ENCODE measurements around the gene KAT6B.

The KAT6B gene

DNA sequence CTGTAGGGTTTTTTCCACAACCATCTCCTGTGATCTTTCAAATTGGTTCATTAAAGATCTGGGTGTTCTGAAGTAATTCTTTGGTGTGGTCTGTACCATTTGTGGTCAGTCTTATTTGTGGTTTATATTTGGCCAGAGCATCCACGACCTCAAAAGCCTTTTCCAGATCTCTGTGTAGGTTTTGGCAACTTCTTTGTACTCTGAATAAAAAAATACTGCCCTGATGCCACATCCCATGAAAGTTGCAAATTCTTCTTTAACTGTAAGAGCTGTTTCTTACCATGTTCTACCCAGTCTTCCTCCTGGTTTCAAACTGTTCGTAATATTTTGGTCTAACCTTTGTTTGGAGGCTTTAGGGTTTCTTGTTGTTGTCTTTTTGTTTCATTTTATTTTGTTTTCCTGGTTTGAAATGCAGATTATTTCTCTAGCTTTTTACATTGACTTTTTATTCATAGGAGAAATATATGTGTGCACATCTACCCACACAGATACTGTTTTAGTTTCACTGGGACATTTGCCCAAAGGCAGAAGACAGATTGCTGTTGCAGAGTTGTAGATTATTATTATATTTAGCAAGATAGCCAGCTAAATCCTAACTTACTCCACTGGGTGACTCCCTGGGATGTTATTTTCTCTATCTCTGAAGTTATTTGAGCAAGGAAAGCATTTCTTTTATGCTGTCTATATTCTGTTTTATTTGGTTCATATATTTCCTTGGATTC lies 161.8 kb downstream of the KAT6B start:
- TF ChIP-seq, protein P1, sequence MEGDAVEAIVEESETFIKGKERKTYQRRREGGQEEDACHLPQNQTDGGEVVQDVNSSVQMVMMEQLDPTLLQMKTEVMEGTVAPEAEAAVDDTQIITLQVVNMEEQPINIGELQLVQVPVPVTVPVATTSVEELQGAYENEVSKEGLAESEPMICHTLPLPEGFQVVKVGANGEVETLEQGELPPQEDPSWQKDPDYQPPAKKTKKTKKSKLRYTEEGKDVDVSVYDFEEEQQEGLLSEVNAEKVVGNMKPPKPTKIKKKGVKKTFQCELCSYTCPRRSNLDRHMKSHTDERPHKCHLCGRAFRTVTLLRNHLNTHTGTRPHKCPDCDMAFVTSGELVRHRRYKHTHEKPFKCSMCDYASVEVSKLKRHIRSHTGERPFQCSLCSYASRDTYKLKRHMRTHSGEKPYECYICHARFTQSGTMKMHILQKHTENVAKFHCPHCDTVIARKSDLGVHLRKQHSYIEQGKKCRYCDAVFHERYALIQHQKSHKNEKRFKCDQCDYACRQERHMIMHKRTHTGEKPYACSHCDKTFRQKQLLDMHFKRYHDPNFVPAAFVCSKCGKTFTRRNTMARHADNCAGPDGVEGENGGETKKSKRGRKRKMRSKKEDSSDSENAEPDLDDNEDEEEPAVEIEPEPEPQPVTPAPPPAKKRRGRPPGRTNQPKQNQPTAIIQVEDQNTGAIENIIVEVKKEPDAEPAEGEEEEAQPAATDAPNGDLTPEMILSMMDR (IDR thresholded peaks at IDR 0.05; ENCODE audit: extremely low read depth, insufficient read depth, missing control alignments), result no peak
- in situ Hi-C loops (cut with MboI; ENCODE audit: low pct_unique_long_range_greater_than_20kb, low sequenced_read_pairs, unreplicated experiment), result no loop called here
- no peak for DNase-seq (ENCODE audit: low spot score)

DNA sequence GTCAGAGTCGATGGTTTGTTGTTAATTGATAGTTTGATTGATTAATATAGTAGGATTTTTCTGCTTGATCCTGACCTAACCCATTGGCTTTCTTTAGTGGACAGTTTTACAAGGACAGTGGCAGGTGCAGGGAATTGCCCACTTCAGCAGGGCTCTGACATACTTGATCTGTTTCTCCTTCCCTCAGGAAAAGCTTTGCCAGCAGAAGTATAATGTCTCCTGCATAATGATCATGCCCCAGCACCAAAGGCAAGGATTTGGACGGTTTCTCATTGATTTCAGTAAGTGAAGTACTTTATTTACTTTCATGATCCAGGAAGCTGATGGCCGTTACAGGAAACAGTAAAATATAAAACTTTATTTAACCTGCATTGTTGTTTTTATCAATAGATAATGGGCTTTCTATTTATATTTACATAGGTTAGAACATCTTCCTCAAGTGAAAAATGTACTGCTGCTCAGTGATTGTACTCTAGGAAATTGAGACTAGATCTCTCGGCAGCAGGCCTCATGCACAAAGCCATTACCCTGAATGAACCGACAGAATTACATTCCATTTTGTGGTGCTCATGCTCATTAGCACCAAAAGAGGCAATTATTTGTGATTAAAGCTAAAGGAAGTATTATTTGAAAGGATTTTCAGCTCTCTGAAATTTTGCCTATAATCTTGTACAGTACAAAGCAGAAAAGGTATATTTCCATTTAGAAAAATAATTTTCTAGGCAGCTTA lies 162.6 kb downstream of the KAT6B start:
- no peak for DNase-seq (ENCODE audit: low spot score)
- in situ Hi-C loops (cut with MboI; ENCODE audit: low pct_unique_long_range_greater_than_20kb, low sequenced_read_pairs, unreplicated experiment), result no loop called here
- TF ChIP-seq, protein P1 (IDR thresholded peaks at IDR 0.05; ENCODE audit: extremely low read depth, insufficient read depth, missing control alignments), result no peak

DNA sequence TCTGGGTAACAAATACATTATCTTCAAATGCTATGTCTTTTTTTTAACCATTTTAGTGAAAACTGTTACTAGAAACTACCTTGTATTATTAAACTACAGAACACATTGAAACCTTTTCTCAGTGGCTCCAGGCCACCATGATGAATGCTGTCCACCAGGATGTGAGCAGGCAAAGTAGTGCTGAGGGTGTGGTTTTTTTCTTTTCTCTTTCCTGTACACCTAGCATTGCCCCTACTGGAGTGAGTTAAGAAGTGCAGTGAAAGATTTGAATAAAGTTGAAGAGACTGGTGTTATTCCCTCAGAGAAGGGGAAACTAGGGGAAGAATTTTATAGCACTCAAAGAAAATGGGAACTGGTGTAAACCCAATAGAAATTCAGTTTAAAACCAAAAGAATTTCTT lies 165.0 kb downstream of the KAT6B start:
- in situ Hi-C loops (cut with MboI; ENCODE audit: low pct_unique_long_range_greater_than_20kb, low sequenced_read_pairs, unreplicated experiment), result no loop called here
- DNase-seq (ENCODE audit: low spot score), result no peak
- TF ChIP-seq, protein P1 (IDR thresholded peaks at IDR 0.05; ENCODE audit: extremely low read depth, insufficient read depth, missing control alignments), result peak; percentile 32

DNA sequence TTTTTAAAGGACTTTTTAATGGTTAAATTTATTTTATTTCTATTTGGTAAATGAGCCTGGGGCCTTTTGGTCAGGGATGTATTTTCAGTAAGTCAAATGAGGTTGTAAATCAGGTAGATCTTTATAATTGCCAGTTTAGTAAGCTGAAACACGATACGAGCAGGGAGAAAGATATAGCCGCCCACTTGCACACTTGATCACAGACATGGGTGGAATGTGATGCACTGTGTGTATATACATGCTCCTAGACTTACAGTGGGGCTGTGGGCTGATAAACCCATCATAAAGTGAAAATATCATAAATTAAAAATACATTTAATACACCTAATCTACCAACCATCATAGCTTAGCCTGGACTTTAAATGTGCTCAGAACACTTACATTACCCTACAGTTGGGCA lies 165.7 kb downstream of the KAT6B start:
- in situ Hi-C loops (cut with MboI; ENCODE audit: low pct_unique_long_range_greater_than_20kb, low sequenced_read_pairs, unreplicated experiment), result no loop called here
- no peak for DNase-seq (ENCODE audit: low spot score)
- TF ChIP-seq, protein P1 (IDR thresholded peaks at IDR 0.05; ENCODE audit: extremely low read depth, insufficient read depth, missing control alignments), result no peak

DNA sequence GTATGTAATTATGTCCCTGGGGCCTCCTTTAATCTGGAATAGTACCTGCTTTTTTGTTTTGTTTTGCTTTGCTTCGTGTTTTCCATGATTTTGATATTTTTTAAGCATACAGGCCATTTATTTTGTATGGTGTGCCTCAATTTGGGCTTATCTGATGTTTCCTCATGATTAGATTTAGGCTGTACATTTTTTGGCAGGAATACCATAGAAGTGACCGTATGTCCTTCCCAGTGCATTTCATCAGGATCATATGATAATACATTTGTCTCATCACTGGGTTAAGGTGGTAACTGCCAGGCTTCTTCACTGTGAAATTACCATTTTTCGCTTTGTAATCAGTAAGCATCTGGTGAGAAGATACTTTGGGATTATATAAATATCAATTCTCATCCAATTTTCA lies 167.2 kb downstream of the KAT6B start:
- DNase-seq (ENCODE audit: low spot score), result no peak
- TF ChIP-seq, protein P1 (IDR thresholded peaks at IDR 0.05; ENCODE audit: extremely low read depth, insufficient read depth, missing control alignments), result no peak
- in situ Hi-C loops (cut with MboI; ENCODE audit: low pct_unique_long_range_greater_than_20kb, low sequenced_read_pairs, unreplicated experiment), result no loop called here

DNA sequence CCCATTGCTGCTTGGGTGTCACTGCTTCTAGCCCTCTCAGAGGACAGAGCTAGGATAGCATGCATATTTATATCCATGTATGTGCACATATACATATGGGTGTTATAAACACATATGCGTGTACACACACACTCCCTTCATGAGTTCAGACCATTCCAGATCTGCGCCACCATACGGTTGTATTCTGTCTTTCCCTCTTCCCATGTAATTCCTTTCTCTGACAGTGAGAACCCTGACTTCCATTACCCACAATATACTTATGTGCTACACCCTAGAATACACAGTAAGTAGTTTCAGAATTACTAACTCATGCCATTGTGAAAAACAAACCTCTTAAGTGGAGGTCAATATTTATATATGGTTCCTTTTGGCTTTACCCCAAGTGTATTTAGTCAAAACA lies 168.5 kb downstream of the KAT6B start:
- TF ChIP-seq, protein P1 (IDR thresholded peaks at IDR 0.05; ENCODE audit: extremely low read depth, insufficient read depth, missing control alignments), result no peak
- no peak for DNase-seq (ENCODE audit: low spot score)
- in situ Hi-C loops (cut with MboI; ENCODE audit: low pct_unique_long_range_greater_than_20kb, low sequenced_read_pairs, unreplicated experiment), result no loop called here
